PFSK-1 (cell line): Measurements from ENCODE around the gene PYM1.

ENCODE experiments used
- FOXP2 ChIP-seq: optimal IDR thresholded peaks from 2 replicates; pipeline ENCODE3; 2011; ENCODE audit warnings: borderline replicate concordance, control low read depth, inconsistent platforms; ENCODE audit not compliant: insufficient read depth; ENCODE audit errors: extremely low read length, extremely low read depth
- POLR2AphosphoS5 ChIP-seq: IDR thresholded peaks from 2 replicates; pipeline ENCODE4 v1.6.1; 2012; ENCODE audit warnings: low read depth, mild to moderate bottlenecking, control low read depth, low read length, moderate library complexity
- TAF1 ChIP-seq: IDR thresholded peaks from 2 replicates; pipeline ENCODE4 v1.6.1; 2012; ENCODE audit warnings: low read length, control low read depth, borderline replicate concordance; ENCODE audit not compliant: insufficient read depth
- TF ChIP-seq, protein P1 (sequence below), 2 experiments: IDR thresholded peaks; 2 replicates each; pipeline versions ENCODE4 v1.6.1 to v1.8.0; 2011 to 2012; ENCODE audit warnings: low read depth in 2 of 2, low read length in 2 of 2, control low read depth in 1 of 2, inconsistent platforms in 1 of 2, mild to moderate bottlenecking in 1 of 2, moderate library complexity in 1 of 2; ENCODE audit not compliant: insufficient read depth in 1 of 2

DNA sequence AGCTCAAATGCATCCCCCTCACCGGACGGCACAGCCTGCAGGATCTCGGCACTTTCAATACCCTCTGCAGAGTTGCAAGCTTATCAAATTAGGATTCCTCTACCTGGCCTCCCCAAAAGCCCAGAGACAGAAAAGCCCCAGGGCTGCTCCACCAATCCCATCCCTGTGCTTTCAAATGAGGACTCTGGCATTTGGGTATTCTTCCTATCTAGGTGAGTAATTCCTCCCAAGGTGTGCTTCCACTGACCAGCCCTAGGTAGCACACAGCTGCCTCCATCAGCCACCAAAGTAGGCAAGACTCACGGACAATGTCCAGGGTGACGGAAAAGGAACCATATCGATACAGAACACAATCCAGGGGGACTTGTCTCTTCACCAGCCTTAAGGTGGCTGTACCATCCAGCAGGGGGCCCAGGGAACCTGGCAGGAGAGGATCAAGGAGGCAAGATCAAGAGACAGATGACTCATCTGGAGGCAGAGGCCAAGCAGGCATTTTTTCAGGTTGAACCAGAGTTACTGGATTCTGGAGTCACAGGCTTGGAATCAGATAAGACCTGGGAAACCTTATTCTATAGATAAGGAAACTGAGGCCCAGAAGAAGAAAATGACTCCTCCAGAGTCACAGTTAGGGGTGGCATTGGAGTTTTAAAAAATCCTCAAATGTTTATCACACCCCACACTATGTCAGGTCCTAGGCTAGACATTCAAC is 28.3 kb upstream of the PYM1 start:
- TF ChIP-seq TAF1 (no peak), POLR2AphosphoS5 (no peak), FOXP2 (no peak)
- TF ChIP-seq, protein P1, sequence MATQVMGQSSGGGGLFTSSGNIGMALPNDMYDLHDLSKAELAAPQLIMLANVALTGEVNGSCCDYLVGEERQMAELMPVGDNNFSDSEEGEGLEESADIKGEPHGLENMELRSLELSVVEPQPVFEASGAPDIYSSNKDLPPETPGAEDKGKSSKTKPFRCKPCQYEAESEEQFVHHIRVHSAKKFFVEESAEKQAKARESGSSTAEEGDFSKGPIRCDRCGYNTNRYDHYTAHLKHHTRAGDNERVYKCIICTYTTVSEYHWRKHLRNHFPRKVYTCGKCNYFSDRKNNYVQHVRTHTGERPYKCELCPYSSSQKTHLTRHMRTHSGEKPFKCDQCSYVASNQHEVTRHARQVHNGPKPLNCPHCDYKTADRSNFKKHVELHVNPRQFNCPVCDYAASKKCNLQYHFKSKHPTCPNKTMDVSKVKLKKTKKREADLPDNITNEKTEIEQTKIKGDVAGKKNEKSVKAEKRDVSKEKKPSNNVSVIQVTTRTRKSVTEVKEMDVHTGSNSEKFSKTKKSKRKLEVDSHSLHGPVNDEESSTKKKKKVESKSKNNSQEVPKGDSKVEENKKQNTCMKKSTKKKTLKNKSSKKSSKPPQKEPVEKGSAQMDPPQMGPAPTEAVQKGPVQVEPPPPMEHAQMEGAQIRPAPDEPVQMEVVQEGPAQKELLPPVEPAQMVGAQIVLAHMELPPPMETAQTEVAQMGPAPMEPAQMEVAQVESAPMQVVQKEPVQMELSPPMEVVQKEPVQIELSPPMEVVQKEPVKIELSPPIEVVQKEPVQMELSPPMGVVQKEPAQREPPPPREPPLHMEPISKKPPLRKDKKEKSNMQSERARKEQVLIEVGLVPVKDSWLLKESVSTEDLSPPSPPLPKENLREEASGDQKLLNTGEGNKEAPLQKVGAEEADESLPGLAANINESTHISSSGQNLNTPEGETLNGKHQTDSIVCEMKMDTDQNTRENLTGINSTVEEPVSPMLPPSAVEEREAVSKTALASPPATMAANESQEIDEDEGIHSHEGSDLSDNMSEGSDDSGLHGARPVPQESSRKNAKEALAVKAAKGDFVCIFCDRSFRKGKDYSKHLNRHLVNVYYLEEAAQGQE (IDR thresholded peaks at IDR 0.05; ENCODE audit: insufficient read depth in 1 of 2, low read depth in 2 of 2, low read length in 2 of 2), result no peak
